ENCODE results near the gene MT1G.

DNA sequence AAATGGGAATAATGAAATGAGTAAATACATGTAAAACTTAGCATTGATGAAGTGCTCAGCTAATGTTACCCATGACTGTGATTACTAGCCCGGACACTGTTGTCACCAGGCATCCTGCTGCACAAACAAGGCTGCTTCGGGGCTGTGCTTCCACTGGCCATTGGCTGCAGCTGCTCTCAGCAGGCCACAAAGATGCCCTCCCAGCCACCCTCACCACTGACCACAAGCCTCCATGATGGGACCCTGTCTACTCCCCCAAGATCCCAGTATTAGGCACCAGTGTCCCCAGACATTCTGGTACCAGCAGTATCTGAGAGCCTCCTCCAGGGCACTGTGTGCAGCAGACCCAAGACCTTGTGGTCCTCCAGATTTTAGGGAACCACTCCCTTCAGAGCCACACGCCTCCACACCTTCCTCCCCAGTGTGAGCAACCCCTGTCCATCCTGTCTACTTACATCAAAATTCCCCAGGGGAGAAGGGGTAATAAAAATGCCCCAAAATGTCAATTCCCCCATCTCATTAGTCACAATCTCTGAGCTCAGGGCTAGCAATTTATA, 42.4 kb upstream of the MT1G start:
- TF ChIP-seq CTCF (IDR thresholded peaks at IDR 0.05) (no peak), USF2 (IDR thresholded peaks at IDR 0.05; ENCODE audit: borderline replicate concordance, low read depth, low read length) (no peak), YY1 (IDR thresholded peaks at IDR 0.05; ENCODE audit: low read depth) (no peak), EP300 (IDR thresholded peaks at IDR 0.05; ENCODE audit: borderline replicate concordance in 1 of 2, low read depth in 1 of 2, low read length in 1 of 2) (no peak), JUND (IDR thresholded peaks at IDR 0.05) (no peak), TAF1 (IDR thresholded peaks at IDR 0.05; ENCODE audit: borderline replicate concordance, low read depth, low read length) (no peak), USF1 (IDR thresholded peaks at IDR 0.05; ENCODE audit: borderline replicate concordance, low read depth) (no peak), SMC3 (IDR thresholded peaks at IDR 0.05; ENCODE audit: low read depth, low read length) (no peak), FOXM1 (IDR thresholded peaks at IDR 0.05; ENCODE audit: low read depth) (no peak), POLR2AphosphoS5 (IDR thresholded peaks at IDR 0.05; ENCODE audit: low read depth, low read length) (no peak)

Data from SK-N-SH (cell line).